ENCODE results near the gene MCF2L.
"Not testable (repeated sequence)": the region's sequence is repeated elsewhere in the genome, so short reads cannot be mapped to it uniquely, and the experiment has no call there.

MCF2L gene

GRCh38 chr13:113109151-113110047 lies 140.4 kb downstream of the MCF2L start:
- Histone ChIP-seq H3K4me3 (ENCODE audit: low read depth, low read length) (no peak overlapping the region), H3K27me3 (peaks cover 20% of the 10 kb centered on the region), H3K9me3 (peaks cover 7% of the 10 kb centered on the region), H3K36me3 (no peaks in the 10 kb centered on the region), H3K4me1 (no peaks in the 10 kb centered on the region; the same call in 1 of the 2 replicates)
- no peak for TF ChIP-seq CTCF (IDR thresholded peaks at IDR 0.05; ENCODE audit: low read depth, low read length)
- DNase-seq: peak; percentile 8

DNA sequence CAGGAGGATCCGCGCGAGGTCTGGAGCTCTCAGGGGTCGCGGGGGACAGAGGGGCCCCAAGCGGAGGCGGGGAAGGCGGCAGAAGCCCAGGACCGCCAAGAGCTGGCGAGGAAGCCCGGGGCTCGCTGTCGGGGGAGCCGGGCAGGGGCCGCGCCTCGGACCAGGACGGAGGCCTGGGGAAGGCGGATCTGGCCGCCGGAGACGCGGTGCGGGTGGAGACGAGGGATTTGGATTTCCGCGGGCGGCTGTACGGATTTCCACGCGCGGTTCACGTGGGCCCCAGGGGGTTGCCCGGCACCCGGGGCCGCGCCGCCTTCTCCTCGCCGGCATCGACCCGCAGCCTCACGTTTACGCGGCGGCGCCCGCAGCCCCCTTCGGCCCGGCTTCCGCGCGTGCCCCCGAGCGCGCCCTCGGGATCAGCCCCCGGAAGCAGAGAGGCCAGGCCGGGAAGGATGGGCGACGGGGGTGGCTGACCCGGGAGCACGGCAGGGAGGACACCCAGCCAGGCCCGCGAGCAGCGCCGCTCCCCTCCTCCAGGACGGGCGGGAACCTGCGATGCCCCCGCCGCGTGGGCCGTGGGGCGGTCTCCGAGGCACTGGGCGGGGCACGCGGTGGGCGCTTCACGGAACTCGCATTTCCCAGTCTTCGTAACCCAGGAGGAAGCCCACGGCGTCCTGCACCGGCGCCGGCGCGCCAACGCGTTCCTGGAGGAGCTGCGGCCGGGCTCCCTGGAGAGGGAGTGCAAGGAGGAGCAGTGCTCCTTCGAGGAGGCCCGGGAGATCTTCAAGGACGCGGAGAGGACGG lies 141.2 kb downstream of the MCF2L start:
- Histone ChIP-seq H3K36me3 (no peaks in the 10 kb centered on the region), H3K4me1 (no peaks in the 10 kb centered on the region; the same call in 1 of the 2 replicates), H3K4me3 (ENCODE audit: low read depth, low read length) (no peak overlapping the region), H3K27me3 (peaks cover 20% of the 10 kb centered on the region), H3K9me3 (peaks cover 7% of the 10 kb centered on the region)
- DNase-seq: peak; percentile 13
- no peak for TF ChIP-seq CTCF (IDR thresholded peaks at IDR 0.05; ENCODE audit: low read depth, low read length)

DNA sequence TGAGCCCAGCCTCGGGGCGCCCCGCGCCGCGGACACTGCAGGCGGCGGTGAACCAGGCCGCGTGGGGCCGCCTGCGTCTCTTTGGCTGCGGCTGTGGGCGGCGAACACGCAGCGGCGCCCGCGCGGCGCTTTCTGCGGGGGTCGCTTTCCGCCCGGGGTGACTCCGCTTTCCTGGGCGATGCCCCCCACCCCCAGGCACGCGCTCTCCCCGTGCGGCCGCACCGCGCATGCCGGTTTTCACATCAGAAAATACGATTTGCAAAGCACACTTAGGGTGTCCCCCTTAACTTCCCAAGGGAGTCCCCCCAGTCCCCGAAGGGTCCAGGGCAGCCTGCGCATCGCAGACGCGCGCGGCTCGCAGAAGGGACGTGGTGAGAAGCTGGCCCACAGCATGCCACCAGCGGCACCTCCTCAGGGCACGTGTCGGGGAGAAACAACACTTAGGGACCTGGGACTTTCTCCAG lies 141.9 kb downstream of the MCF2L start:
- H3K27me3 ChIP-seq: peaks cover 20% of the 10 kb centered on the region

DNA sequence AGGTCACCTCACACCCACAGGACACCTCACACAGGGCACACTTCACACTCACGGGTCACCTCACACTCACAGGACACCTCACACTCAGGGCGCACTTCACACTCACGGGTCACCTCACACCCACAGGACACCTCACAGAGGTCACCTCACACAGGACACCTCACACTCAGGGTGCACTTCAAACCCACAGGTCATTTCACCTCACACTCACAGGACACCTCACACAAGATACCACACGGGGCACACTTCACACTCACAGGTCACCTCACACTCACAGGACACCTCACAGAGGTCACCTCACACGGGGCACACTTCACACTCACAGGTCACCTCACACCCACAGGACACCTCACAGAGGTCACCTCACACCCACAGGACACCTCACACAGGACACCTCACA lies 142.8 kb downstream of the MCF2L start:
- H3K9me3 ChIP-seq; DNase-seq; H3K36me3 ChIP-seq; H3K4me3 ChIP-seq (ENCODE audit: low read depth, low read length); H3K4me1 ChIP-seq: not testable (repeated sequence)
- H3K27me3 ChIP-seq: peaks cover 20% of the 10 kb centered on the region

More for the DNA sequence above, 141.9 kb downstream of the MCF2L start:
- TF ChIP-seq CTCF (IDR thresholded peaks at IDR 0.05; ENCODE audit: low read depth, low read length): no peak
- Histone ChIP-seq H3K36me3 (no peaks in the 10 kb centered on the region), H3K4me1 (no peaks in the 10 kb centered on the region; the same call in 1 of the 2 replicates), H3K4me3 (ENCODE audit: low read depth, low read length) (no peak overlapping the region), H3K9me3 (peaks cover 7% of the 10 kb centered on the region)
- peak; percentile 7 for DNase-seq

DNA sequence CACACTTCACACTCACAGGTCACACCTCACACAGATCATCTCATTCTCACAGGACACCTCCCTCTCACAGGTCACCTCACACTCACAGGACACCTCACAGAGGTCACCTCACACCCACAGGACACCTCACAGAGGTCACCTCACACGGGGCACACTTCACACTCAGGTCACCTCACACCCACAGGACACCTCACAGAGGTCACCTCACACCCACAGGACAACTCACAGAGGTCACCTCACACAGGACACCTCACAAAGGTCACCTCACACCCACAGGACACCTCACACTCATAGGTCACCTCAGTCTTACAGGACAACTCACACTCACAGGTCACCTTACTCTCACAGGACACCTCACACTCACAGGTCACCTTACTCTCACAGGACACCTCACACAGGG lies 143.5 kb downstream of the MCF2L start:
- DNase-seq; H3K4me1 ChIP-seq; H3K36me3 ChIP-seq; H3K4me3 ChIP-seq (ENCODE audit: low read depth, low read length); H3K9me3 ChIP-seq: not testable (repeated sequence)
- peaks cover 20% of the 10 kb centered on the region for H3K27me3 ChIP-seq

DNA sequence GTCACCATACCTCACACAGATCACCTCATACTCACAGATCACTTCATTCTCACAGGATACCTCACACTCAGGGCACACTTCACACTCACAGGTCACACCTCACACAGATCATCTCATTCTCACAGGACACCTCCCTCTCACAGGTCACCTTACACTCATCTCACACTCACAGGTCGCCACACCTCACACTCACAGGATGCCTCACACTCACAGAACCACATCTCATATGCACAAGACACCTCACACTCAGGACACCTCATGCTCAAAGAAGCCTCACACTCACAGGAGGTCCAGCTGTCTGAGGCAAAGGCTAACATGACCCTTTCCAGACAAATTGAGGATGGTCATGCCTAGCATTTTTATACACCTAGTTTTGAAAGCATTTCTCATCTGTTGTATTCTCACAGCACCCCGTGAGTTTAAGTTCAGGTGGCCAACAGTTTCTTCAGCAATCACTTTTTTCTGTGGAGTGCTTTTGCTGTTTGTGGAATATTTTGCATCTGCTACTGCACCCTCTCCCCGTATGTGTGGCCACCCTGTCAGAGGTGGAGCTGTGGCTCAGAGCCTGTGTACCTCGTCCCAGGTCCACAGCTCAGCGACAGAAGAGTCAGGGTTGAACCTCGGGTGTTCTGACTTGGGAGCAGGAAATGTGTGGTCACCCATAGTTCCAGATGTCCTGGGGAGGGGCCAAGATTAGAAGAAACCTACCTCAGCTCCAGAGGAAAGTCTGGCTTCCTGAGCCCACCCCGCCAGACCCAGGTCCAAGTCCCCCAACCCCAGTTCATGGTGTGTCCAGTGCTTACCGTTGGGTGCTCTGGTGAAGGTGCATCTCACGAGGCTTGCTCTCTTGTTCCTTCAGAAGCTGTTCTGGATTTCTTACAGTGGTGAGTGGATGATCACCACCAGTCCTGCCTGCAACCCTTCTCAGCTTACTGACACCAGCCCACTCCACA lies 144.2 kb downstream of the MCF2L start:
- Histone ChIP-seq H3K36me3 (no peaks in the 10 kb centered on the region), H3K4me3 (ENCODE audit: low read depth, low read length) (no peak overlapping the region), H3K9me3 (peaks cover 7% of the 10 kb centered on the region), H3K27me3 (peaks cover 20% of the 10 kb centered on the region), H3K4me1 (no peaks in the 10 kb centered on the region)
- DNase-seq: no peak
- TF ChIP-seq CTCF (IDR thresholded peaks at IDR 0.05; ENCODE audit: low read depth, low read length): no peak
